HG03135 (cell line): ENCODE data around the gene ACVR2B.
A peak's percentile ranks its signal among the peaks of the same experiment; 100 is the strongest.

Source experiments
- ATAC-seq: cut with Tn5 transposase; IDR thresholded peaks from one replicate; pipeline ENCODE4 v1.9.1; 2021; ENCODE audit warnings: mild to moderate bottlenecking, moderate library complexity; ENCODE audit not compliant: unreplicated experiment

The ACVR2B gene

DNA sequence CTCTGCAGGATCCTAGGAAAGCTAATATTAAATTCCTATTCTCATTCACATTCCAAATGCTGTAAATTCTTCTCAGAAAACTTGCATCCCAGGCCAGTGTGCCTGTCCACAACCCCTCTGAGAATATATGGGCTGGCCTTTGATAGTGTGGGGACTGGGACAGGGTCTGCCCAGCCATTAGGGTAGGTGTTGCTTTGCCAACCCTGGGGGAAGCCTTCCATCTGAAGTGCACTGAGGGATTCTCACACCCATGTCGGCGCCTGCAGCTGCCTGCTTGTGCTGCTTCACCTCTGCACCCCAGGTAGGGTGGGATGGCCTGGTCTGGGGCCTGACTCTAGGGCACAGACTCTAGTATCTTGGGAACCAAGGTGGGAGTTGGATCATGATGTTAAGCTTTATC lies 27.2 kb downstream of the ACVR2B start:
- ATAC-seq: no peak

DNA sequence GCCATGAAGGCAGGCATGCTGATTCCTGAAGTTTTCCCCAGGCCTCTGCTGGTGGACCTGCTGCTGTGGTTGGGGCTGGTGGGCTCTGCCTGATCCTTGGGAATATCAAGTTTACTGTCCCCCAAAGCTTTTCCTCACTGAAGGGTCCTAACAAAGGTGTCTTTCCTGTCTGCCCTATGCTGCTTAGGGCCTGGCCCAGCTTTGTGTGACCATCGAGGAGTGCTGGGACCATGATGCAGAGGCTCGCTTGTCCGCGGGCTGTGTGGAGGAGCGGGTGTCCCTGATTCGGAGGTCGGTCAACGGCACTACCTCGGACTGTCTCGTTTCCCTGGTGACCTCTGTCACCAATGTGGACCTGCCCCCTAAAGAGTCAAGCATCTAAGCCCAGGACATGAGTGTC lies 29.3 kb downstream of the ACVR2B start:
- no peak for ATAC-seq

- ATAC-seq: peak; percentile 69
Measured at GRCh38 chr3:38487323-38487722, 33.6 kb downstream of the ACVR2B start.

DNA sequence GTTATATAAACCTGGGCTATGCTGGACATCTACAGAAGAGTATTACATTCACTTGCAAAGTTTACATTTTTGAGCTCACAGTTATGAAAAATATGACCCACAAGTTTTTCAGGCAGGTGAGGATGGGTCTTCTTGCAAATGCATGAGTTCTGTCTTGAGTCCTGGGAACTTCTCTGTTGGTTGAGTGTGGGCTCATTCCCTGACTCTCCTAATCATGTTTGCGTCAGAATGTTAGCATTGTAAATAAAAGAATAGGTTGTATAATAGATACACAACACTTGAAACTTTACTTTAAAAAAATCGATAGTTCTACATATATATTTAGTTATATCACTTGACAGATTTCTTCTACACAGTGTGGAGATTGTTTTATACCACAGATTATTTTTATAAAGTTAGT lies 35.3 kb downstream of the ACVR2B start:
- ATAC-seq: no peak

DNA sequence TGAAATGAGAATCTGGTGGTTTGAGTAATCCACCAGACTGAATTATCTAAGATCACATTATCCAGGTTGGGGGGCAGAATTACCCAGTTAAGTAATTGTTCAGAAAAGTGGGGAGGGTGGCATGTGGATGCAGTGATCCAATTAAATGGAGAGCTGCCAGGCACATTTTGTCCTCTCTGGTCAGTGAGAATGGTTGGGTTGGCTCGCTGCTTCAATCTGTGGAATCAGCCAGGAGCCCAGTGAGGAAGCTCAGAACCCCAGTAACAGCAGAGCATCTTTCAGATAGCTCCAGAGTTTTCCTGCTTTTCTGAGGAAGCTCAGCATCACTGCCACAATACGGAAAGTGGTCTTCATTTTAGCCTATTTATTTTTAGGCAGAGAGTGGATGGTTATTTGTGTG lies 36.1 kb downstream of the ACVR2B start:
- no peak for ATAC-seq

- no peak for ATAC-seq
Measured at GRCh38 chr3:38490281-38491030, 36.8 kb downstream of the ACVR2B start.

GRCh38 chr3:38491215-38491614 lies 37.5 kb downstream of the ACVR2B start:
- no peak for ATAC-seq

GRCh38 chr3:38493031-38493430 lies 39.3 kb downstream of the ACVR2B start:
- ATAC-seq: no peak

GRCh38 chr3:38496131-38496910 lies 42.6 kb downstream of the ACVR2B start, which contains the start of gene EXOG:
EXOG (plus strand) TSS chr3:38496340; CDS start chr3:38496368, 28 bp downstream.
- ATAC-seq: peak; percentile 89

- no peak for ATAC-seq
Measured at GRCh38 chr3:38497031-38497430, 43.3 kb downstream of the ACVR2B start.

GRCh38 chr3:38500688-38501417 lies 47.2 kb downstream of the ACVR2B start:
- no peak for ATAC-seq

- ATAC-seq: peak; percentile 100
Measured at GRCh38 chr3:38507120-38507519, 53.4 kb downstream of the ACVR2B start.

DNA sequence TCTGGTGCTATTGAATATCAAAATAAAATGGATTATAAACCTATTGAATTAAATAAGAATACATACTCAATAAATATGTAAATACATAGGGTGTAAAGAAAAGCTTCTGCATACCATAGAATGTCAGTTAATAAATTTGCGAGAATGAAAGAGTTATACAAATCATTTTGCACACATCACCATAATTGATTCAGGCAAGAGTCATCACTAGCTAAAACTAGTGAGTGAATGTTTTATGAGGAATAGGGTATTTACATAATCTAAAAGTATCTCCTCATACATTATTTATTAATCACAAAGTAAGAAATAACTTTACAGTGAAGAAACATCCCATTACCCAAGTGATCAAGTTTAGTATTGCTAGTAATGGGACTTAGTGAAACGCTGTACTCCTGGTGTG lies 56.0 kb downstream of the ACVR2B start:
- ATAC-seq: no peak

- ATAC-seq: no peak
Measured at GRCh38 chr3:38510631-38511030, 56.9 kb downstream of the ACVR2B start.

DNA sequence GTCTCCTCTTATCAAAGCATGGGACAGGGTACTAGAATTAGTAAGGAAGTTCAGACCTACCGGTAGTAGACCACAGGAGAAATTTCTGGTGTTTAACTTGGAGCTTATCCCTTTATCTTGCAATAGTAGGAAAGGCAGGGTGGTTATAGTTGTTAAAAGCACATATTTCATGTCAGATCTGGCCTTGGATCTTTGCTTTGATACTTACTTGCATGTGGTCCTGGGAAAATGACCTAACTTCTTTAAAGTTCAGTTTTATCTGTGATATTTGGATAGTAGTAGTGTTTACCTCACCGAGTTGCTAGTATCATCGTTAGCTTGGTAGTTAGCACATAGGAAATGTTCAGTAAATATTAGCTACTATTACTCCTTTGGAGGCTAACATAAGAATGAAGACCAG lies 57.9 kb downstream of the ACVR2B start:
- no peak for ATAC-seq

DNA sequence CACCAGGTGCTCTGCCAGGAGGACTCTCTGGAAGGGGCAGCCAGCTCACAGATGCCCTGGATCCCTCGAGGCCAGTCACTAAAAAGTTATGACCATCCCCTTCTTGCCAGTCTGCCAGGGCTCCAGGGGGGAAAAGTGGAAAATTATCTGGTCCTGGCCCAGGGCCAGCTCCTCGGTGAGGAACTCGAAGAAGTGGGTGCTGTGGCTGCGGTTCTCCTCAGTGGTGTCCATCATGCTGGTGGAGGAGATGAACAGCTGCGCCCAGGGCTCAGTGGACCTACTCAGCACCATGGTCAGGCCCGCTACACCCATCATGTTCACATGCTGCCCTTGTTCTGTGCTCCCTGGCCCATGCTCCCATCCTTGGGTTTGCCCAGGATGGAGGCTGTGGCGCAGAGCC lies 61.7 kb downstream of the ACVR2B start:
- ATAC-seq: no peak

DNA sequence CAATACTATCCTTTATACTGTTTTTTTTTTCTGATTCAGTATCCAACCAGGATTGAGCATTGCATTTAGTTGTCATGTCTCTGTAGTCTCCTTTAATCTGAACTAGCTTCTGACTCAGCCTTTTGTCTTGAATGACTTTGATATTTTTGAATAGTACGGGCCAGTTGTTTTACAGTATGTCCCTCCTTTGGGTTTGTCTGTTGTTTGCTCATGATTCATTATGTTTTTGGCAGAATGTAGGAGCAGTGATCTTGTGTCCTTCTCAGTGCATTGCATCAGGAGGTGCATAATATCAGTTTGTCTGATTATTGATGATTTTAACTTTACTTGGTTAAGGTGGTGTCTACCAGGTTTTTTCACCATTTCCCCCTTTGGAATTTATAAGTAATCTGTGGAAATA lies 63.0 kb downstream of the ACVR2B start:
- ATAC-seq: no peak

- no peak for ATAC-seq
Measured at GRCh38 chr3:38519000-38519399, 65.3 kb downstream of the ACVR2B start.

- no peak for ATAC-seq
Measured at GRCh38 chr3:38519651-38520050, 66.0 kb downstream of the ACVR2B start.

- no peak for ATAC-seq
Measured at GRCh38 chr3:38521391-38521987, 67.8 kb downstream of the ACVR2B start.

DNA sequence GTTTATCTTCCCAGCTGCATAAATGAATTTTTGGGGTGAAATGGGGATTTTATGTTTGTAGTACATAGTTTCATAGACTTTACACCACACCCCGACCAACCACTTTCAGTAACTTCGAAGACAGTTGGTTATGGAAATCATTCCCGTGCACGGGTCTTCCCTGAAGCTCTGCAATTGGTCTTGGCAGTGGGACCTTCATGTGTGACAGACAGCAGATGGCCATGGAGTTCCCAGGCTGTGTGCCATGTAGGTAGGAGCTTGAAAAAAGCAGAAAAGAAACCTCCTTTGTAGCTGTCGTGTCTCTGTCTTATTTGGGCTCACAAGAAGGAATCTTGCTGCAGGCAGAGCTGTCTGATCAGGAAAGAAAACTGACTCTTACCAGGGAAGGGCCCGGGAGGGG lies 68.3 kb downstream of the ACVR2B start:
- no peak for ATAC-seq
